ENCODE measurements around the gene CSDE1. TPM values are rescaled to one million over a fixed set of nuclear protein-coding genes. Genes with fewer than 3 reads are reported as not detected.
A peak's percentile ranks its signal among the peaks of the same experiment; 100 is the strongest.

CSDE1 gene
- total and polyA plus RNA-seq, 2 donors (not counting 3 experiments of a cell fraction or from before 2014, with no cell fraction given): 129 to 492 TPM

- POLR2A ChIA-PET: interaction anchor here (0.7 kb wide), 1 partner anchor 21 kb away, joined by 3 read pairs; no protein-coding TSS in a partner anchor
These were observed 22.8 kb upstream of the CSDE1 start, which contains the start of gene SIKE1 for GRCh38 chr1:114780344-114781226. SIKE1 (minus strand) TSS chr1:114780685; CDS start chr1:114780607, 78 bp downstream.

More at GRCh38 chr1:114780344-114781226, 22.8 kb upstream of the CSDE1 start, which contains the start of gene SIKE1:
- Histone ChIP-seq H3K9me3 (replicated peaks; ENCODE audit: control insufficient read depth, insufficient read depth, low read length) (no peaks in the 10 kb centered on the region), H3K36me3 (ENCODE audit: control insufficient read depth in 2 of 2, extremely low read depth in 1 of 2, insufficient read depth in 2 of 2, low read length in 2 of 2) (peaks cover 5 to 9% of the 10 kb centered on the region in 2 experiments), H3K27ac (ENCODE audit: insufficient read depth, low read depth, low read length) (peak within 1 kb of the TSS; percentile 62), H3K27me3 (ENCODE audit: control insufficient read depth in 2 of 2, insufficient read depth in 2 of 2, low read length in 2 of 2) (peaks cover 5% of the 10 kb centered on the region in 2 experiments), H3K4me3 (replicated peaks in 1 of 3; ENCODE audit: insufficient read depth in 1 of 3, low read depth in 1 of 3, low read length in 3 of 3) (peak within 1 kb of the TSS; percentile 64 to 87 (median 84)), H3K4me2 (ENCODE audit: insufficient read depth, low read length) (peak within 1 kb of the TSS; percentile 97), H4K20me1 (replicated peaks; ENCODE audit: control insufficient read depth, extremely low read depth, insufficient read depth, low read length) (no peaks in the 10 kb centered on the region), H2AFZ (ENCODE audit: low read depth, low read length) (peak within 1 kb of the TSS; percentile 78), H3K79me2 (ENCODE audit: control insufficient read depth, insufficient read depth, low read length) (peaks cover 13% of the 10 kb centered on the region), H3K9ac (replicated peaks; ENCODE audit: extremely low read depth, insufficient read depth, low read length) (peak within 1 kb of the TSS; percentile 79), H3K9me1 (replicated peaks; ENCODE audit: control insufficient read depth, extremely low read depth, insufficient read depth, low read length) (no peaks in the 10 kb centered on the region), H3K4me1 (ENCODE audit: control insufficient read depth, extremely low read depth, insufficient read depth, low read length) (peaks cover 9% of the 10 kb centered on the region)
- TSS peak; percentile 62 for BruUV-seq (replicated peaks)
- intact Hi-C loops (cut with micrococcal nuclease) (loop anchor here (1.0 to 2.0 kb wide), 2 partner anchors 23 to 64 kb away; partner anchors contain the start of genes CSDE1 and NRAS), dilution Hi-C loops (cut with MboI; ENCODE audit: extremely low pct_ligation_motif_present, low sequenced_read_pairs) (no loop called here)
- DNase-seq (ENCODE audit: low read depth, low spot score) (peak; percentile 92), FAIRE-seq (peak; percentile 85)
- CTCF ChIA-PET: interaction anchor here (0.7 to 1.1 kb wide), 2 partner anchors 11 kb away, joined by 3 to 4 read pairs; no protein-coding TSS in a partner anchor
- peak; percentile 96 for TF ChIP-seq POLR2A (IDR thresholded peaks at IDR 0.05; ENCODE audit: low read depth, low read length)
- TF ChIP-seq POLR2AphosphoS5 (IDR thresholded peaks at IDR 0.05; ENCODE audit: insufficient read depth, low read depth, low read length): peak; percentile 97
- TF ChIP-seq JUN (IDR thresholded peaks at IDR 0.05; ENCODE audit: borderline replicate concordance, insufficient read depth, insufficient read length, low read depth): no peak
- TF ChIP-seq MYC (IDR thresholded peaks at IDR 0.05; ENCODE audit: low read depth, low read length): no peak
- TF ChIP-seq GATA2 (IDR thresholded peaks at IDR 0.05; ENCODE audit: insufficient read depth, insufficient read length, low read depth, low read length): no peak
- no peak for TF ChIP-seq EZH2 (IDR thresholded peaks at IDR 0.05; ENCODE audit: borderline replicate concordance, low read depth, low read length, severe bottlenecking)
- TF ChIP-seq MAX (IDR thresholded peaks at IDR 0.05; ENCODE audit: insufficient read depth, insufficient read length): no peak
- no peak for TF ChIP-seq CTCF (IDR thresholded peaks at IDR 0.05; ENCODE audit: extremely low read depth in 1 of 2, insufficient read depth in 1 of 2, low read depth in 1 of 2, low read length in 2 of 2)
- TF ChIP-seq FOS (IDR thresholded peaks at IDR 0.05; ENCODE audit: borderline replicate concordance, insufficient read depth, low read length): peak; percentile 45

Data from endothelial cell of umbilical vein (primary cell).